DOHH2 (cell line): Measurements from ENCODE around the gene PPP1R14B.

ENCODE experiments used
- H3F3A ChIP-seq: fragments of 200-600 bp; sonication (generic), shearing (Covaris generic); 2 replicates; pipeline ENCODE4 v1.6.0; 2016; ENCODE audit warnings: antibody characterized with exemption, mild to moderate bottlenecking; ENCODE audit not compliant: control insufficient read depth, insufficient read depth
- H3K27ac ChIP-seq: fragments of 200-600 bp; sonication (generic); 2 replicates; pipeline ENCODE4 v1.5.1; 2014; ENCODE audit warnings: low read depth, mild to moderate bottlenecking, low read length, moderate library complexity
- H3K27me3 ChIP-seq: fragments of 200-600 bp; sonication (generic); 2 replicates; pipeline ENCODE4 v1.6.1; 2014; ENCODE audit warnings: mild to moderate bottlenecking, low read length, mixed read lengths; ENCODE audit not compliant: control insufficient read depth
- H3K36me3 ChIP-seq: fragments of 200-600 bp; sonication (generic); 2 replicates; pipeline ENCODE4 v1.6.1; 2014; ENCODE audit warnings: mild to moderate bottlenecking, low read length, moderate library complexity, mixed read lengths; ENCODE audit not compliant: control insufficient read depth
- H3K4me1 ChIP-seq: fragments of 200-600 bp; sonication (generic); 2 replicates; pipeline ENCODE4 v1.6.1; 2014; ENCODE audit warnings: mild to moderate bottlenecking, low read length, mixed read lengths; ENCODE audit not compliant: control insufficient read depth
- H3K4me2 ChIP-seq: fragments of 200-600 bp; sonication (generic); 2 replicates; pipeline ENCODE4 v1.6.0; 2014; ENCODE audit warnings: mild to moderate bottlenecking, low read length, moderate library complexity
- H3K4me3 ChIP-seq: fragments of 200-600 bp; sonication (generic); 2 replicates; pipeline ENCODE4 v1.5.1; 2014; ENCODE audit warnings: mild to moderate bottlenecking, low read length, mixed read lengths
- H3K79me2 ChIP-seq: fragments of 200-600 bp; sonication (generic); 2 replicates; pipeline ENCODE4 v1.6.1; 2014; ENCODE audit warnings: mild to moderate bottlenecking, low read length, mixed read lengths; ENCODE audit not compliant: control insufficient read depth
- H3K9me2 ChIP-seq: fragments of 200-600 bp; sonication (generic); replicated peaks from 2 replicates; pipeline ENCODE4 v1.6.1; 2014; ENCODE audit warnings: mild to moderate bottlenecking, low read length, mixed read lengths; ENCODE audit not compliant: control insufficient read depth
- H3K9me3 ChIP-seq: fragments of 200-600 bp; sonication (generic); 2 replicates; pipeline ENCODE4 v1.6.1; 2014; ENCODE audit warnings: antibody characterized with exemption, low read length, mixed read lengths; ENCODE audit not compliant: control insufficient read depth, insufficient read depth
- H4K20me1 ChIP-seq: fragments of 200-600 bp; sonication (generic); 2 replicates; pipeline ENCODE4 v1.6.0; 2014; ENCODE audit warnings: low read depth, mild to moderate bottlenecking, antibody characterized with exemption, low read length, moderate library complexity; ENCODE audit not compliant: control insufficient read depth, insufficient read depth
- EZH2phosphoT487 ChIP-seq: fragments of 200-600 bp; sonication (generic); IDR thresholded peaks from 2 replicates; pipeline ENCODE4 v1.6.1; 2017; ENCODE audit warnings: borderline replicate concordance, mild to moderate bottlenecking, antibody characterized with exemption, low read length, moderate library complexity, mixed read lengths
- TF ChIP-seq, protein P1 (sequence below): fragments of 200-600 bp; sonication (generic); IDR thresholded peaks from one replicate; pipeline ENCODE4 v1.5.1; 2014; ENCODE audit warnings: antibody characterized with exemption, mild to moderate bottlenecking, low read depth, low read length; ENCODE audit not compliant: poor library complexity, severe bottlenecking

PPP1R14B gene

DNA sequence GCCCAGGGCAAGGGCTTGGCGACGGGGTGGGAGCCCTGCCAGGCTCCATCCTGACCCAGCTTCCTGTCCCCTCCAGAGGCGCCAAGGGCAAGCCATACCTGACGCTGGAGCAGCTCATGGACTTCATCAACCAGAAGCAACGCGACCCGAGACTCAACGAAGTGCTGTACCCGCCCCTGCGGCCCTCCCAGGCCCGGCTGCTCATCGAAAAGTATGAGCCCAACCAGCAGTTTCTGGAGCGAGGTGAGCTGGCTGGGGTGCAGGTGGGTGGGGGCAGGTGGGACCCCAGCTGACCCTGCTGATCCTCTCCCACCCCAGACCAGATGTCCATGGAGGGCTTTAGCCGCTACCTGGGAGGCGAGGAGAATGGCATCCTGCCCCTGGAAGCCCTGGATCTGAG lies 9.6 kb upstream of the PPP1R14B start:
- Histone ChIP-seq H3K4me2 (no peak overlapping the region), H3K9me3 (no peaks in the 10 kb centered on the region), H3K4me1 (peaks cover 14% of the 10 kb centered on the region), H3K36me3 (peaks cover 39% of the 10 kb centered on the region), H3K27ac (no peak overlapping the region), H4K20me1 (peaks cover 5% of the 10 kb centered on the region; the same call in 1 of the 2 replicates), H3F3A (0 out of 2 replicates have a peak, but pooled peaks cover 5% of the 10 kb centered on the region), H3K79me2 (peaks cover 15% of the 10 kb centered on the region), H3K9me2 (no peaks in the 10 kb centered on the region), H3K4me3 (no peak overlapping the region), H3K27me3 (no peaks in the 10 kb centered on the region)
- no peak for TF ChIP-seq EZH2phosphoT487
- TF ChIP-seq, protein P1, sequence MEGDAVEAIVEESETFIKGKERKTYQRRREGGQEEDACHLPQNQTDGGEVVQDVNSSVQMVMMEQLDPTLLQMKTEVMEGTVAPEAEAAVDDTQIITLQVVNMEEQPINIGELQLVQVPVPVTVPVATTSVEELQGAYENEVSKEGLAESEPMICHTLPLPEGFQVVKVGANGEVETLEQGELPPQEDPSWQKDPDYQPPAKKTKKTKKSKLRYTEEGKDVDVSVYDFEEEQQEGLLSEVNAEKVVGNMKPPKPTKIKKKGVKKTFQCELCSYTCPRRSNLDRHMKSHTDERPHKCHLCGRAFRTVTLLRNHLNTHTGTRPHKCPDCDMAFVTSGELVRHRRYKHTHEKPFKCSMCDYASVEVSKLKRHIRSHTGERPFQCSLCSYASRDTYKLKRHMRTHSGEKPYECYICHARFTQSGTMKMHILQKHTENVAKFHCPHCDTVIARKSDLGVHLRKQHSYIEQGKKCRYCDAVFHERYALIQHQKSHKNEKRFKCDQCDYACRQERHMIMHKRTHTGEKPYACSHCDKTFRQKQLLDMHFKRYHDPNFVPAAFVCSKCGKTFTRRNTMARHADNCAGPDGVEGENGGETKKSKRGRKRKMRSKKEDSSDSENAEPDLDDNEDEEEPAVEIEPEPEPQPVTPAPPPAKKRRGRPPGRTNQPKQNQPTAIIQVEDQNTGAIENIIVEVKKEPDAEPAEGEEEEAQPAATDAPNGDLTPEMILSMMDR = no peak

DNA sequence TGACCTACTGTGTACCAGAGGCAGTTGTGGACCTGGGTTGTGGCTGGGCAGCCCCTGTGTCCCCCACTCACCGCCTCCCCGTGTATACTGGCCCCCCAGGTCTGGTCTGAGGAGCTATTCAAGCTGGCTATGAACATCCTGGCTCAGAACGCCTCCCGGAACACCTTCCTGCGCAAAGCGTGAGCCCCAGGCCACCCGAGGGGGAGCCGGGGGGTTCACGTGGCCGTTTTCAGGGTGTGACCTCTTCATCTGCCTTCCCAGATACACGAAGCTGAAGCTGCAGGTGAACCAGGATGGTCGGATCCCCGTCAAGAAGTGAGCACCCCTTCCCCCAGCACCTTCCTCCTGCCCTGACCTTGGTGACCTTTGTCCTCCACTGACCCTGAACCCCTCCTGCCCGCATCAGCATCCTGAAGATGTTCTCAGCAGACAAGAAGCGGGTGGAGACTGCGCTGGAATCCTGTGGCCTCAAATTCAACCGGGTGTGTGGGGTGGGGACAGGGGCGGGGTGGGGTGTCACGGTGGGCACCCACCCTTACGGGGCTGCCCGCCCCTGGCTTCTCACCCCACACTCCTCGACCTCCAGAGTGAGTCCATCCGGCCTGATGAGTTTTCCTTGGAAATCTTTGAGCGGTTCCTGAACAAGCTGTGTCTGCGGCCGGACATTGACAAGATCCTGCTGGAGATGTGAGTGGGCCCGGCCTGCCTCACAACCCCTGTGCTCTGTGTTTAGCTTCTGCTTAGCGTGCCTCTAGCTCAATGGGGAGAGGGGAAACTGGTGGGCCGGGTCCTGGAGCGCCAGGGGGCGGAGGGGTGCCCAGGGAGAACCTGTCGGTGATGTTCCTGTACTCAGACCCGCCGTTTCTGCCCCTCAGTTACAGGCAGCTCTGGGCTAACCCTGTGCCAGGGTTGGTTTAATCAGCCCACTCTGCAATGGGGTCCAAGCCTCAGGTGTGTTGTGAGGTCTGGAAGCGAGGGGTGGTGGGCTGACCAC lies 8.7 kb upstream of the PPP1R14B start:
- Histone ChIP-seq H3K36me3 (peaks cover 39% of the 10 kb centered on the region), H3K9me2 (no peaks in the 10 kb centered on the region)

DNA sequence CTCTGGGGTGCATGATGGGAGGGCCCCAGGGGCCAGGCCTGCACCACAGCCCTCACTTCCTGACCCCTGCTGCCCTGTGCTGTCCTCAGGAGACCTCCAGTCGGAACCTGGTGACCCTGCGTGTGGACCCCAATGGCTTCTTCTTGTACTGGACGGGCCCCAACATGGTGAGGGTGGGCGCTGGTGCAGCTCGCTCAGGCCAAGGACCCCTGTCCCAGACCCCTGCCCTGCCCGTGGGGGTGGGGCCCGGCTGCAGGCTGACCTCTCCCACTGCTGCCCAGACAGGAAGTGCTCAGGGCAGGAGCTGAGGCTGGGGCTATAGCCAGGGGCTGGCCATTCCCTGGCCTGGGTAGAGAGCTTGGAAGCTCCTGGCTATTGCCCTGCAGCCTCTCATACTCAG lies 7.6 kb upstream of the PPP1R14B start:
- no peak overlapping the region for H3K4me3 ChIP-seq
- H4K20me1 ChIP-seq = peaks cover 5% of the 10 kb centered on the region; the same call in 1 of the 2 replicates
- H3K79me2 ChIP-seq = peaks cover 15% of the 10 kb centered on the region
- H3K9me3 ChIP-seq = no peaks in the 10 kb centered on the region
- no peaks in the 10 kb centered on the region for H3K27me3 ChIP-seq
- H3K36me3 ChIP-seq = peaks cover 30% of the 10 kb centered on the region
- H3F3A ChIP-seq = 0 out of 2 replicates have a peak, but pooled peaks cover 5% of the 10 kb centered on the region
- no peaks in the 10 kb centered on the region for H3K9me2 ChIP-seq
- no peak overlapping the region for H3K4me2 ChIP-seq
- peaks cover 29% of the 10 kb centered on the region for H3K4me1 ChIP-seq
- TF ChIP-seq, protein P1 = no peak
- no peak for TF ChIP-seq EZH2phosphoT487
- H3K27ac ChIP-seq = no peak overlapping the region

More for the DNA sequence above, 8.7 kb upstream of the PPP1R14B start:
- Histone ChIP-seq H3K27ac (no peak overlapping the region), H4K20me1 (peaks cover 5% of the 10 kb centered on the region; the same call in 1 of the 2 replicates), H3K4me2 (no peak overlapping the region), H3F3A (0 out of 2 replicates have a peak, but pooled peaks cover 5% of the 10 kb centered on the region), H3K4me1 (peaks cover 22% of the 10 kb centered on the region), H3K79me2 (peaks cover 15% of the 10 kb centered on the region), H3K4me3 (no peak overlapping the region), H3K27me3 (no peaks in the 10 kb centered on the region), H3K9me3 (no peaks in the 10 kb centered on the region)
- TF ChIP-seq EZH2phosphoT487 = no peak
- TF ChIP-seq, protein P1 = no peak
